AG08395 (cell line): Measurements from ENCODE around the gene FGF14.

Experiments used
- DNase-seq: peaks from one replicate; pipeline ENCODE4 v3.0.0; 2012; ENCODE audit warnings: mixed read lengths, low spot score

The FGF14 gene

GRCh38 chr13:101985321-101985720 is 416.5 kb downstream of the FGF14 start:
- no peak for DNase-seq

GRCh38 chr13:101982903-101983302 is 418.9 kb downstream of the FGF14 start:
- no peak for DNase-seq

- no peak for DNase-seq
Observed at GRCh38 chr13:101979825-101980224, 422.0 kb downstream of the FGF14 start.

- DNase-seq: no peak
Observed at GRCh38 chr13:101978552-101979315, 423.1 kb downstream of the FGF14 start.

GRCh38 chr13:101977475-101977874 is 424.4 kb downstream of the FGF14 start:
- DNase-seq: no peak

GRCh38 chr13:101972191-101972590 is 429.7 kb downstream of the FGF14 start:
- no peak for DNase-seq

- DNase-seq: no peak
Observed at GRCh38 chr13:101970341-101970740, 431.5 kb downstream of the FGF14 start.

GRCh38 chr13:101967781-101968180 is 434.1 kb downstream of the FGF14 start:
- no peak for DNase-seq

GRCh38 chr13:101967216-101967615 is 434.6 kb downstream of the FGF14 start:
- no peak for DNase-seq

- DNase-seq: no peak
Observed at GRCh38 chr13:101965096-101965495, 436.8 kb downstream of the FGF14 start.

- DNase-seq: no peak
Observed at GRCh38 chr13:101959016-101959415, 442.8 kb downstream of the FGF14 start.

- DNase-seq: no peak
Observed at GRCh38 chr13:101955764-101956163, 446.1 kb downstream of the FGF14 start.

GRCh38 chr13:101951114-101951513 is 450.7 kb downstream of the FGF14 start:
- no peak for DNase-seq

GRCh38 chr13:101949681-101950080 is 452.2 kb downstream of the FGF14 start:
- DNase-seq: no peak

GRCh38 chr13:101946401-101946800 is 455.4 kb downstream of the FGF14 start:
- no peak for DNase-seq

GRCh38 chr13:101945435-101945834 is 456.4 kb downstream of the FGF14 start:
- DNase-seq: no peak

GRCh38 chr13:101944521-101944920 is 457.3 kb downstream of the FGF14 start:
- no peak for DNase-seq

GRCh38 chr13:101942535-101943157 is 459.2 kb downstream of the FGF14 start:
- DNase-seq: no peak

- peak; percentile 24 for DNase-seq
Observed at GRCh38 chr13:101942038-101942437, 459.8 kb downstream of the FGF14 start.

- DNase-seq: peak; percentile 13
Observed at GRCh38 chr13:101941095-101941783, 460.6 kb downstream of the FGF14 start.

- DNase-seq: no peak
Observed at GRCh38 chr13:101939370-101939769, 462.5 kb downstream of the FGF14 start.

- DNase-seq: no peak
Observed at GRCh38 chr13:101935828-101936227, 466.0 kb downstream of the FGF14 start.

- no peak for DNase-seq
Observed at GRCh38 chr13:101931186-101931585, 470.7 kb downstream of the FGF14 start.
